ENCODE measurements around the gene LRFN2. TPM values are rescaled to one million over a fixed set of nuclear protein-coding genes. Genes with fewer than 3 reads are reported as not detected.

LRFN2 gene
- total RNA-seq, 3 donors from 2014 or later: 0.14 to 0.29 (median 0.16) TPM

DNA sequence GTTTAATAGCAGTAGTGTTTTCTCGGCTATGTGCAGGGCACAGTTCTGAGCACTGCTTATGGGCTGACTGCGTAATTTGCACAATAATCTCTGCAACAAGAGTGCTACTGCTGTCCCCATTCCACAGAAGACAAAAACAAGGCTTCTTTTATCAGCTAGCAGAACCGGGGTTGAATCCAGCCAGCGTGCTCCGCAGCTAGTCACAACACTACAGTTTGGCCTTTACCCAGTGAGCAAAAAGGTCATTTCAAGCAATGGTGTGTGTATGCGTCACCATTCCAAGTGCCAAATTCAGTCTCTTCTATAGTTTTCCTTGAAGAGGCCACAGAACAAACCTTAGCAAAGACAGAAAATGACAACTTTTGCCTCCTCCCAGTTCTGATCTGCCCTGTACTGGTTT, 61.1 kb downstream of the LRFN2 start:
- H3K9me3 ChIP-seq: no peaks in the 10 kb centered on the region
- TF ChIP-seq, protein P1, sequence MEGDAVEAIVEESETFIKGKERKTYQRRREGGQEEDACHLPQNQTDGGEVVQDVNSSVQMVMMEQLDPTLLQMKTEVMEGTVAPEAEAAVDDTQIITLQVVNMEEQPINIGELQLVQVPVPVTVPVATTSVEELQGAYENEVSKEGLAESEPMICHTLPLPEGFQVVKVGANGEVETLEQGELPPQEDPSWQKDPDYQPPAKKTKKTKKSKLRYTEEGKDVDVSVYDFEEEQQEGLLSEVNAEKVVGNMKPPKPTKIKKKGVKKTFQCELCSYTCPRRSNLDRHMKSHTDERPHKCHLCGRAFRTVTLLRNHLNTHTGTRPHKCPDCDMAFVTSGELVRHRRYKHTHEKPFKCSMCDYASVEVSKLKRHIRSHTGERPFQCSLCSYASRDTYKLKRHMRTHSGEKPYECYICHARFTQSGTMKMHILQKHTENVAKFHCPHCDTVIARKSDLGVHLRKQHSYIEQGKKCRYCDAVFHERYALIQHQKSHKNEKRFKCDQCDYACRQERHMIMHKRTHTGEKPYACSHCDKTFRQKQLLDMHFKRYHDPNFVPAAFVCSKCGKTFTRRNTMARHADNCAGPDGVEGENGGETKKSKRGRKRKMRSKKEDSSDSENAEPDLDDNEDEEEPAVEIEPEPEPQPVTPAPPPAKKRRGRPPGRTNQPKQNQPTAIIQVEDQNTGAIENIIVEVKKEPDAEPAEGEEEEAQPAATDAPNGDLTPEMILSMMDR (IDR thresholded peaks at IDR 0.05): no peak
- ATAC-seq (no peak), DNase-seq (no peak)
- no peak overlapping the region for H3K4me3 ChIP-seq
- no peaks in the 10 kb centered on the region for H3K36me3 ChIP-seq (ENCODE audit: low read depth)
- no peaks in the 10 kb centered on the region for H3K4me1 ChIP-seq (ENCODE audit: low read depth)
- intact Hi-C loops (cut with DNase I, micrococcal nuclease): no loop called here

- no peaks in the 10 kb centered on the region for H3K9me3 ChIP-seq
- ATAC-seq (no peak), DNase-seq (no peak)
- TF ChIP-seq, protein P1 (IDR thresholded peaks at IDR 0.05): no peak
- intact Hi-C loops (cut with DNase I, micrococcal nuclease): no loop called here
- H3K36me3 ChIP-seq (ENCODE audit: low read depth): no peaks in the 10 kb centered on the region
- no peak overlapping the region for H3K4me3 ChIP-seq
- no peaks in the 10 kb centered on the region for H3K4me1 ChIP-seq (ENCODE audit: low read depth)
Measured at GRCh38 chr6:40524797-40525585, 62.2 kb downstream of the LRFN2 start.

DNA sequence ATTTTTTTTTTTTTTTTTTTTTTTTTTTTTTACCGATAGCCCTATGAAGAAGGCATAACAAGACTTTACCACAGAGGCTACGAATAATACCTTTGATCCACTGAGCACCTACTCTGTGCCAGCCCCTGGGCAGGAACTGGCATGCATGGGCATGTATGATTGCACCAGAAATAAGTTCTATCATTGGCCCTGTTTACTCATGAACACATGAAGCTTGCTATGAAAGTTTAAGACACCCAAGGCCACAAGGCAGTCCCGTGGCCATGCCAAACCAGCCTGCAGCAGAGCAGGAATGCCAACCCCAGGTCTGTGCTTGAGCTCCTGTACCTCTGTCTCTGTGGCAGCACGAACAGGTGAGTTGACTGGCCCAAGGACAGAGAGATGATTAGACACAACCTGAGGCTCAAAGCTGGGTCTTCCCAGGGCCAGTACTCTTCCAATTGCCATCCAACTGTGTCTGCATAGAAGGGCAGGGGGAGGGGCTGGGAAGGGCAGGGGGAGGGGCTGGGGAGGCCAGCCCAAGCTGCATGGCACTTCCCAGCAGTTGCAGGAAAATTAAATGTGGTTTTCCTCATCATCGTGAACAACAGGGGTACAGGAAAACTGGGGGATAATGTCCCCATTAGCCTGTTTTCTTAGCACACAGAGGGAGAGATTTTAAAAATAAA, 63.5 kb downstream of the LRFN2 start:
- H3K36me3 ChIP-seq (ENCODE audit: low read depth): no peaks in the 10 kb centered on the region
- DNase-seq: no peak
- H3K4me1 ChIP-seq (ENCODE audit: low read depth): no peaks in the 10 kb centered on the region
- TF ChIP-seq, protein P1 (IDR thresholded peaks at IDR 0.05): no peak
- H3K4me3 ChIP-seq: no peak overlapping the region
- ATAC-seq: no peak
- intact Hi-C loops (cut with DNase I, micrococcal nuclease): no loop called here
- no peaks in the 10 kb centered on the region for H3K9me3 ChIP-seq

GRCh38 chr6:40521496-40521895, 65.7 kb downstream of the LRFN2 start:
- no peak for ATAC-seq
- no peak for DNase-seq
- H3K4me3 ChIP-seq: no peak overlapping the region
- intact Hi-C loops (cut with DNase I, micrococcal nuclease): no loop called here
- H3K36me3 ChIP-seq (ENCODE audit: low read depth): no peaks in the 10 kb centered on the region
- H3K9me3 ChIP-seq: no peaks in the 10 kb centered on the region
- no peaks in the 10 kb centered on the region for H3K4me1 ChIP-seq (ENCODE audit: low read depth)
- TF ChIP-seq, protein P1 (IDR thresholded peaks at IDR 0.05): no peak

GRCh38 chr6:40520678-40521077, 66.5 kb downstream of the LRFN2 start:
- H3K9me3 ChIP-seq: no peaks in the 10 kb centered on the region
- no peak for ATAC-seq
- H3K4me3 ChIP-seq: no peak overlapping the region
- TF ChIP-seq, protein P1 (IDR thresholded peaks at IDR 0.05): no peak
- intact Hi-C loops (cut with DNase I, micrococcal nuclease): no loop called here
- H3K4me1 ChIP-seq (ENCODE audit: low read depth): no peaks in the 10 kb centered on the region
- no peak for DNase-seq
- H3K36me3 ChIP-seq (ENCODE audit: low read depth): no peaks in the 10 kb centered on the region
